RPMI7951 (cell line): ENCODE results near the gene NR6A1. TPM values are rescaled to one million over a fixed set of nuclear protein-coding genes. Genes with fewer than 3 reads are reported as not detected.
"Not testable (repeated sequence)": the region's sequence is repeated elsewhere in the genome, so short reads cannot be mapped to it uniquely, and the experiment has no call there.

ENCODE experiments used
- DNase-seq: peaks from one replicate; pipeline ENCODE4 v3.0.0-alpha.2; 2012; ENCODE audit warnings: low read depth
- total RNA-seq: library from RNA; depleted of rRNA; stranded (reverse); fragments of >200 nt; shearing (Covaris generic); gene quantifications from 2 replicates; pipeline ENCODE4 v1.2.3, GENCODE V29; 2014

NR6A1 gene
- total RNA-seq, 1 experiment from 2014 or later = 1.4 TPM

DNA sequence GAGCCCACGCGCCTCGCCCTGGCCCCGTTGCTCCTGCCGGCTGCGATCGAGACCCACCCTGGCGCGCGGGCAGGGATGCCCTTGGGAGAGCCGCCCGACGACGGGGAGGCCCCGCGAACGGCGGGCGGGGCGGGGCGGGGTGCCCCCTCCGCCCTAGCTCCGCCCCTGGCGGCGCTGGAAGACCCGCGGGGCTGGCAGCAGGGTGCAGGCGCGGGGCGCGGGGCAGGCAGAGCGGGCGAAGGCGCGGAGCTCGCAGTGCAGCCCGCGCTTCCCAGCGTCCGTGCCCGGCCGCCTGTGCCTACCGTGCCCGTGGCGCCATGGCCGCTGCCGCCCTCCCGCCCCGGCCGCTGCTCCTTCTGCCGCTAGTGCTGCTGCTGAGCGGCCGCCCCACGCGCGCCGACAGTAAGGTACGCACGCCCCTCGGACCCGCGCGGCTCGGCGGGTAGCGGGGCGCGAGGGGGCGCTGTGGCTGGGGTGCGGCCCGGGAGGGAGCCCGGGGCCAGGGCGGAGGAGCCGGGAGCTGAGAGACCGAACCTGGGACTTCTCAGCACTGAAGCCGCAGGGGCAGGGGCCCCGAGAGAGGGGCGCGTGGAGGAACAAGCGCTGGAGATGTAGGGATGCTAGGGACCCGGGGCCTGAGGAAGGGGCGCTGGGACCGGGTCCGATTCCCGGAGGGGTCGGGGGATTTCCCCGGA, 6.0 kb upstream of the NR6A1 start, which contains the start of gene OLFML2A:
Gene OLFML2A, plus strand, starts transcription at position 180 of the 695 bp plus-strand sequence. Its CDS starts 138 bp downstream, at position 318.
- peak; percentile 57 for DNase-seq

DNA sequence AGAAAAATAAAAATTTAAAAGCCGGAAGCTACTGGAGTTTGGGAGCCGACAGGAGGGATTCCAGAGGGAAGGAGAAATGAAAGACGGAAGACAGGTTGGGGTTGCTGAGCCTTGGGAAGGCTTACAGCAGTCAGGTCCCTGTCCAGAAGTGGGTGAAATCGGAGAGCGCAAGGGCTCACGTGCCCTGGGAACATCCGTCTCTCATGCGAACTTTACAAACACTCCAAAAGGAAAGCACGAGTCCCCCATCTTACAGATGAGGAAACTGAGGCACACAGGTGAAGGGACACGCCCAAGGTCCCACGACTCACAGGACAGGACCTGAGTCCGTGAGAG, 5.5 kb upstream of the NR6A1 start:
- DNase-seq = no peak

DNA sequence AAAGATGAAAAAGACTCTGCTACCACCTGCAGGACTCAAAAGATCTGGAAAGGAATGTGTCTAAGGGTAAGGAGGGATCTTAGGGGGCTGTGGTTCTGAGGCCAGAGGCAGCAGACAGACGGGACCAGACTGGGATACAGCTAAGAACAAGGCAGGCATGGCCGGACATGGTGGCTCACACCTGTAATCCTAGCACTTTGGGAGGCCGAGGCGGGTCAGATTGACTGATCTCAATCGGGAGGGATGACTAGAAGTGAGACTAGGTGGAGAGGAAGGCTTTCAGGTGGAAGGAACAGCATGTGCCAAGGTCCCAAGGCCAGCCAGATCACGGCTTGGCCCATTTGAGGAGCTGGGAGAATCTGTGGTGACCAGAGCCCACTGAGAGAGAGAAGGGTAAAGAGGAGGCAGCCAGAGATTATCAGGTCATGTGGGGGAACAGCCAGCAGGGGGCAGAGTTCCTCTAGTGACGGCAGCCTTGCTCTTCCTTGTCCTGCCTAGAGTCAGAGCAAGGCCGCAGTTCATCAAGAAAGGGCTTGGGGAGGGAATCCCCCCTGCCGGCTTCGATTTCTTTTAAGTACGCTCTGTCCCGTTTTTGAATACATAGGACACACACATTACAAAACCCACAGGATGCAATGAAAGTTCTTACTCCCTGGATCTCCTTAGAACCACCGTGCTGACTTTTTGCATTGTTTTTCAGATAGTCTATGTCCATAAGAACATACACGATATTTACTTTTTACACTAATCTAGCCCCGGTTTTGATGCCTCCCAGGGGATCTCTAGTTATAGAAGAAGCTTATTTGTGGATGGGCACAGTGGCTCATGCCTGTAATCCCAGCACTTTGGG, 3.2 kb upstream of the NR6A1 start:
- peak; percentile 72 for DNase-seq

DNA sequence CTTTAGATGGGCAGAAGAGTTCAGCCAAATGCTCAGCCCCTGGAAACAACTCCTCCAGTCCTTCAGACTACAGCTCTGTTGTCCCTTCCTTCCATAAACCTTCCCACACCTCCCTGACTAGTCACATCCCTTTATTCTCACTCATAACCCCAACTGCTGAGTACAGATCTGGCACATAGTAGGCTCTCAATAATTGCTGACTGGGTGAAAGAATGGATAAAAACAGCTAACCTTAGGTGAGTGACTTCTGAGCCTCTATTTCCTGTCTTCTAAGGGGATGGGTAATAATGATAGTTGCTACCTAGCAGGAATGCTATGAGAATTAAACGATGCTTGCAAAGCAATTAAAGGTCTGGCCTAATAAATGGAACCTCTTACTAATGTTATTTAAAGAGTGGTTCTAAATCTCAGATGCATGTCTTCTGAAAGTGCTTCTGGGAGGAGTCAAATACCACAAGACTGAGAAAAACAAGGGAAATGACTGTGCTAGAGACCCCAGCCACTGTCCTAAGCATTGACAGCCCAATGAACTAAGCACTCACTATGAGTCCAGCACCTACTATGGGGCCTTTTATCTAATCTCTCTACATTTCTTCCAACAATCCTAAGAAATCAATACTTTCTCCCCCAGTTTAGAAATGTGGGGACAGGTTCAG, 2.5 kb upstream of the NR6A1 start:
- DNase-seq = no peak

DNA sequence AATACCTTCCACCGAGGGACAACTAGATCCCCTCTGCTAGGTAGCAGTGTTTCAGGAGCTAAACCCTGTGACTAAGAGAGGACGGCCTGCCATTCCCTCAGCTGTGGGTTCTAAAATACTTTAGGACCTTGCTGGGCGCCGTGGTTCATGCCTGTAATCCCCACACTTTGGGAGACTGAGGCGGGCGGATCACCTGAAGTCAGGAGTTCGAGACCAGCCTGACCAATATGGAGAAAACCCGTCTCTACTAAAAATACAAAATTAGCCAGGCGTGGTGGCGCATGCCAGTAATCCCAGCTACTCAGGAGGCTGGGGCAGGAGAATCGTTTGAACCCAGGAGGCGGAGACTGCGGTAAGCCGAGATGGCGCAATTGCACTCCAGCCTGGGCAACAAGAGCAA, 1.8 kb upstream of the NR6A1 start:
- DNase-seq = not testable (repeated sequence)

DNA sequence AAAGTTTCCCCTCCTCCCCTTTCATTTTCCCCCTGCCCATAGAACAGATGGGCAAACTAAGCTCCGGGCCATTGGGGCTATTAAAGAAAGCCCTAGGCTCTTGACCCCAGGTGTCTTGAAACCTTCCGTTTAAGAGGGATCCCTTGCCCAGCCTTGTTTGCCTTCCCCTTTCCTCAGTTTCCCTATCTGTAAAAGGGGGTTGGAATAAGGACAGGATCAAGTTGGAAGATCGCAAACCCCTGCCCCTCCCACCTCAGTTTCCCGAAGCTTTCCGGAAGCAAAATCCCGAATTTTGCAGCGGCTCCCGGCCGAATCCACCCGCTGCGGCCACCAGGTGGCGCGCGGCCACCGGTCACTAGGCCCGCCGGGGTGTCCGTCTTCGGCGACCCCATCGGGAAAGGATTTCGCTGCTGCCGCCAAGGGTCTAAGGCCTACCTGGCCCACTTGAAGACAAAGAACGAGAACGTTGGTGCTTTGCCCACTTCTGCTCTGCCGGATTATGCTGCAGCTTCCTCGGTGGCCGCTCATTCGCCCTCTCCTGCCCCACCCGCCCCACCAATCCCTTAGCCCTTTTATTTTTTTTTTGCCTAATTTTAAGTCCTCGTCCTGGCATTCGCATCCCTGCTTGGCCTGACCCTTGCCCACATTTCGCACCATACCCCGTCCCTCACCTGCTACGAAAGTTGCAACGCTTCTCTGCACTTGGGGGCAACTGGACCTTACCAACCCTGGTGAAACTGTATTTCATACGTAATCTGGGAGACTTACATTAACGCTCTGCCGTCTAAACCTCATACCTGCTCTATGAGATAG, 962 bp upstream of the NR6A1 start:
- peak; percentile 68 for DNase-seq

DNA sequence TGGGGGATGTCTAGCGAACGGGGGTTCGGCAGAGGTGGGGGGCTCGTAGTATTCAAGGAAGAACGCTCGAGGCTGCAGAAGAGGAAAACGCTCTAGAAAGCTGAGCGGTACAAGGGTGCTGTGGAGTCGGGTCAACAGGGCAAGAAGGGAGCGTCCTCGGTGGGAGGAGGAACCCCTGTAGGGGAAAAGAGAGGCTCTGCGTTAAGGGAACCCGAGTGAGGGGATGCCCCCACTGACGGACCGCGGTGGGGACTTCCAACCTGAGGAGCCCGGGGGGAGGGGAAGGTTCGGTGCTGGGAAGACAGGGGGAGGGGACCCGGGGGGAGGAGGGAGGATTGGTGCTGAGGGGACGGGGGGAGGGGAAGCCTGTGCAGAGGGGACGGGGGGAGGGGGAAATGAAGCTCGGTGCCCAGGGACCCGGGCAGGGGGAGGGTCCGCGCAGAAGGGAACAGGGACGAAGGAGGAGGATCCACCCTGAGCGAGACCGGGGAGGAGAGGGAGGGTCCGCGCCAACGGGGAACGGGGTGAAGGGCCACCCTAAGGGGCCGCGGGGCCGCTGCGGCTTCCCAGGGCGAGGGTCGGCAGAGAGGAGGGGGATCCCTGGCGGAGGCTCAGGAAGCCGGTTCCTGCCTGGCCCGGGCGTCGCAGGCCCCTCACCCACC, 621 bp downstream of the NR6A1 start:
- no peak for DNase-seq

DNA sequence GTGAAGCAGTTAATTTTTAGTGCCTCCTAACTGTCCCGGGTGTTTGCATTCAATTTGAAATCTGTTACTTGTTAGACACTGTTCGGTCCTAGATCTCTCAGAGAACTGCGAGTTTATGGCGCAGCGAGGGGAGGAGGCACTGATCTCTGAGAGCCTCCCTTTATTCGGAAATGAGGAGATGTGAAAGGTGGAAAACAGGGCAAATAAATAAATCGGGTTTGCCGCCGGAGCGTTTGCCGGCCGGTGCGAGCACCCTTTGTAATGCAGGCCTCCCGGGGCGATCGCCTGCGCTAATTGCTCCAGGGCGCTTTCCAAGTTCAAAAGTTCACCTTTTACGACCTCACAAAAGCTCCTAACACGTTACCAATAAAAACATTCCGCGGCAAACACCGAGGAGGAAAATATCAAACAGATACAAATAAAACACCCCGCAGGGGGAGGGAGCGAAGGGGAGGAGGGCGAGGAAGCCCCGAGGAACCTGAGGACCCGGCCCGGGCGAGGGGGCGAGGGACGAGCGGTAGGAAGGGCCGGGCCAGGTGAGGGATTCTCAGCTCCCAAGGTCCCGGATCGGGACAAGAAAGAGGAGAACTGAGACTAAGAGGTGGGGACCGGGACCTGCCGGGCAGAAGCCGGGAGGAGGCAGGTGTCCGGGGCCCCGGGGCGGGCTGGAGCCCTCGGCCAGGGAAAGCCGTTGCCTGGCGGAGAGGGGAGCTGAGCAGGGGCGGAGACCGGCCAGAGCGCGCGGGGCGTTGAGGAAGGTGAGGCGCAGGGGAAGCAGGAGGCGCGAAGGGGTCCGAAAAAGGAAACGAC, 1.4 kb downstream of the NR6A1 start:
- DNase-seq = no peak

DNA sequence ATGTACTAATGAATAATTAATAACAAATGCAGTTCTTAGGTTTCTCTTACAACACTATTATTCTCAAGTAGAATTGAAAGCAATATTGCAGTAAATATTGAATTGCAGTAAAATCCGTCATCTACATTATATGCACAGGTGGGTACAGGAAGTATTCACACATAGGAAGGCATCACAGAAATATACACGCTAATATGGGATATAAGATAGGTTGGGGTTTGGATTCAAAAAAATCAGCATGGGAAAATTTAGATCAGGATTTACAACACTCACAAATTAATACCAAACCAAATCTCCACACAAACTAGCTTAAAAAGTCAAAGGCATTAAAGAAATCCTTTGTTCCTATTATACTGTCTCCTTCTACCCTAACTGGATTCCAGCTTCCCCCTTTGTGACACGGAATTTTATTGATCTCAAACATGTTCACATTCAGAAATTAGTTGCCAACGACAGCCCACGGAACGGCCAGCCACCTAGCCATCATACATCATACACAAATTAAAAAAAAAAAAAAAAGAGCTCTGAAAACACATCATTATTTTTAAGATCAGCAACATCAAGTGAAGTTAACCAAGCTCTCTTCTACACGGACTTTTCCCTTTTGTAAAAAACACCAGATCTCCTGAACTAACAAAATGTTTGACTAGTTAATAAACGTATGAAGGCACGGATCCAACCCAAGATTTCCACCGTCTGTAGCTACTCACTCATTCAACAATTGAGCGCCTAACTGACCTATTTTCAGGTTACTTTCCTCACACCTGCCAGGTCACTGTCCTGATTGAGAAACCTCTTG, 2.2 kb downstream of the NR6A1 start:
- no peak for DNase-seq

DNA sequence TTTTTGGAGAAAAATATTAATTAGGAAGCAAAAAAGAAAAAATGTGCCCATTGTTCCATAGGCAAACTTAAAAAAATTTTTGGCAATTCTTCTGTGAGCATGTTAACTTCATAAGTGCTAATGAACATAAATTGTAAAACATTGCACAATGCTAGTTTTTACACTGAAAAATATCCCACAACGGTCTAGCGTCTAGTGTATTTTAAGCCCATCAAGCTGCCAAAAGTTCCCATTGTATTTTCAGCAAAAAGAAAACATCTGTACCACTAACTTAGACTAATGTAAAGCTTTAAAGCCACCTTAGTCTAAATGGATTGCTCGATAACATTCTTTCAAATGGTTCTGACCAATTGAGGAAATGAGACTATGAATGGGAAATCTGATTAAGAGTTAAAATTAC, 2.8 kb downstream of the NR6A1 start:
- no peak for DNase-seq

DNA sequence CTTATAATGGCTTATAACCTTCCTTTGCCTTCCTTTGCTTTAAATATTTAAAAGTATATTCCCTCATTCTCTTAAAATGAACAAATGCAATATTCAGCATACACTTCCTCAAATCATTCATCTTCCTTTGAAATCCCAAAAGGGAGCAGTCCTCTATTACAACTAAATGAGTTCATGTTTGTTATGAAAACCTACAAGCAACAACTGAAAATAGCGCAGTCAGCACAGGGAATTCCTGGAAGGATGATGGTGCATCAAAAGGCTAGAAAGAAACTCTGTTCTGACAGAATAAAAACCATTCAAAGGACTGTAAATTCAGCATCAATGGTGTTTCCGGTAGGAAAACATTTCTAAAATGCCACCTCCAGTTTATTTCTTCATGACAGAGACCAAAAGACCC, 3.3 kb downstream of the NR6A1 start:
- no peak for DNase-seq

DNA sequence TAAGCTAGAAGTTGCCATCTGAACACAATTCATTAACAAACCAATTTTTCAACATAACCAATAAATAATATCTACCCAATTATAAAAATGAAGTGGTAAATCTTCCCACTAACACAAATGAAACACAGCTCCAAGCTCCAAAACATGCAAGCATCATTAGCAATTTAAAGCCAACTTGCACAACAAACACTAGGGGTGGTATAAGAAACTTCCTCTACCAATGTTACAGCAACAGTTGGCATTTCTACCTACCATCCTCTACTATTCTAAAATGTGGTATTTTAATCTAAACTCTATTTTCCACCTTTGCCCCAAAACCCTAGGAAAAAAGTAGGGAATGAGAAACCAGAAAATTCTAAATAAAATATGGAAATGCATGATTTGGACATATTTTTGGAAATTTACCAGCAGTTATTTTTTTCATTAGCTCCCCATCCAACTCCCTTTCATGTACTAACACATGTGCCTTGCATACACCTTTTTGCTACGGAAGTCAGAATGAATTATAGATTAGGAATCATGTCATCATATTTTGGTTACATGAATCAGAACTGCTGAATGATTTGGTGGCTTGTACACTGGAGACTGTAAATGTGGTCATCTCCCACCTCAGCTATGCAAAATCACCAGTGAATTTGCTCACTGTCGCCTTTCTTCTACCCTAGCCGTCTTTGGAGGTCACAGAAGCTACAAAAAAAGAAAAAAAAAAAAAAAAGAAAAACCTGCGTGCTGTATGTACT, 4.1 kb downstream of the NR6A1 start:
- no peak for DNase-seq

DNA sequence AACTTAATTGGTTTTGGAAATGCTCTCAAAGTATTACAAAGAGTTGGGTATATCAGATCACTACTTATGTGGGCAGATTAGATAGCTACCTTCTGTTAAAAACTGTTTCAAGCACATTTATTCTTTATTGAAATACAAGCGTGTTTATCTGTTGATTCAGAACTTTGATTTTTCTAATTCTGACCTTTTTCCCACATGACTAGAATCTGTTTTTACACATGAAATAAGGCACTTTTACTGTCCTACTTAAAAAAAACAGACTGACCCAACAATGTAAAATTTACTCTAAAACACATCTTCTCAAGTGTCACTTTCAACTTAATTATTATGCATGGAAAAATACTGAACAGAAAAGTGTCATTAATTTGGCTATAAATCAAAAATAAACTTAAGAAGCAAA, 4.8 kb downstream of the NR6A1 start:
- no peak for DNase-seq

DNA sequence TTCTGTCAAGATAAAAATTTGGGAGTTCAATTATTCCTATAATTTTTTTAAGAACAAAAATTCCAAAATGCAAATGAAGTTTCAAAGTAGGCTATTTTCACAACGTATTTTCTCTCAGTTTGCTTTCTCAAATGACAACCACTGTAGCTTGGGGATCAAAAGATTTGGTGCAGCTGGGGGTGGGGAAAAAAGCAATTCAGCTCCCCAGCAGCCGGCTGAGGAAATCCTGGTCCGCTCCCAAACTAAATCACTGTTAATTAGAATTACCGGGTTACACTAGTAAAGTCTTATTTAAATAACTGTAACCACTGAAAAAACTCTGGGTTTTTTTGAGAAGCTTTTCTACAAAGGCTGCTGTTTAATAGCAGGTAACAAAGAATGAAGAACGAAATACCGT, 5.7 kb downstream of the NR6A1 start:
- no peak for DNase-seq

DNA sequence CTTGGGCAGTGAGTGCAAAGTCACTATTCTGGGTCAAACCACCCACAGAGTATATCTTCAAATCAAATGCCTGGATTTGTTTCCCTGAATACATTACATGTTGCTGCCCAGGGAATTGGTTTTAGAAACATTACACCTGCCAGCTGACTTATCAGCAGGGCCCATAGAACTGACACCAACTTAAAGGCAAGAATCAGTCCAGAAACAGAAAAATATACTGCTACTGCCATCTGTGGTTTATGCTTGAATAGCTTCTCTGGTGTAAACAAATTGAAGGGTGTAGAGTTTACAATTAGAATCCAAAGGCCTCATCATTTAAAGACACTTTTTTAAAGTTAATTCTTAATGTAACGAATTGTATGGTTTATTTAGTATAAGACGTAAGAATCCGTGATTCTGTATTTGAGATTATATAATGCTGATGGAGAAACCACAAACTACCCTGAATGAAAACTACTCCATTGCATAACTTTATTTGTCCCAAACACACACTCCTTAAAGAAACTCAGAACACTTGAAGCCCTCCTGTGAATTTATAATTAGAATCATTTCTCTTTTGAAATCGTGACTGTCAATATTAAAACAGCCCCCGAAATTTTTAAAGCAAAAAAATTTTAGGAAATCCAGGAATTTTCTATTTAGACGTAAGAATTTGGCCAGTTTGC, 6.2 kb downstream of the NR6A1 start:
- DNase-seq = no peak

DNA sequence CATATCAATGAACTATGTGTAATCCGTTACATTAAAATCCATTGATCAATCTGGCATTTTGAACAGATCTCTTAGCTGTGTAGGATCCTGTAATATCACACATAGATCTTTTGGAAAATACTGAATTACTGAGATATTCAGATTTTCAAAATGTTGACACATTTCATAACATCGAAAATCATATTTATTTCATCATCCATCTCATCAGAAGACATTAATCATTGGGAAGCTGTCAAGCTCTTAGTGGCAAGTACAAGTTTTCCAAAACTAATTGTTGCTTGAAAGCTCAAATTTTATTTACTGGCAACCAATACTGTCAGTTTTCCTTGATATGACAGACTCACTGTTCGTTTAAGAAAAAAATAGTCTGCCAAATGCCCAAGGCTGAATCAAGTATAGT, 8.5 kb downstream of the NR6A1 start:
- no peak for DNase-seq

DNA sequence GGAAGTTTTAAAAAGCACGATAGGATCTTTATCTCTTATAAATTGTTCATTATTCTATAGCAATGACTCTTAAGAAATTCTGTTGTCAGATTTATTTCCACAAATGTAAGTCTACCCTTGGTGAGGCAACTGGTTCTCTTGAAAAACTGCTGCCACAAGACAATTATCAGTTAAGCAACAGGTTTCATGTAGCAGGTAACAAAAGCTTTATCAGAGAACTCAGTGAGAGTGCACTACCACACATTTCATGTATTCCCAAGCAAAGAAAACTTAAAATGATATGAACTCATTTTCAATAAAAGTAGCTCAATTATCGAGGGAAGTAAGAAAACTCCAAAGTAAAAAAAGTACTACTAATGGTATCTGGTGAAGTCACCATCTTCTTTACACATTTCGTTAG, 9.4 kb downstream of the NR6A1 start:
- no peak for DNase-seq

DNA sequence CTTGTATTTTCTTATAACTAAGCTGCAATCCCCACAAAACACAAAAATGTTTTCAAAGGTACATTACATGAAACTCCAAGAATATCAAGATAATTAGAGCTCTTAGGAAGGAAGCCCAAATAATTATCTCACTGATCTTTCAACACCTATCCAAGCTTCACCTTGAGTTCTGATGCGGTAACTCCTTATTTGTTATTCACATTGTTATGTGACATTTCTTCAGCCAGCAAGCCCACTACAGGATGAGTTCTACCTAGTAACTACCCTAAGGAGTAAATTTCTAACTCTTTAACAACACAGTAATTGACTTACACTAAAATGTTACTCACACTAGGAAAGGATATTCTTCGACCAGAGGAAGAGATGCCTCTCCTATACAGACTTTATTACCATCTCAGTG, 9.9 kb downstream of the NR6A1 start:
- no peak for DNase-seq
